Measurements from ENCODE around the gene ATP5MG. TPM values are rescaled to one million over a fixed set of nuclear protein-coding genes. Genes with fewer than 3 reads are reported as not detected.

ATP5MG gene
- polyA plus RNA-seq, 2 of the 4 experiments (the other 2 are of a cell fraction) = 337 to 438 TPM

GRCh38 chr11:118358071-118358470 is 43.3 kb upstream of the ATP5MG start:
- 92% methylated on average over 3 of the region's 3 CpGs for WGBS (ENCODE audit: missing lambda C conversion rate)

GRCh38 chr11:118359295-118359958 is 42.0 kb upstream of the ATP5MG start, which contains the start of gene UBE4A:
Gene UBE4A, plus strand, starts transcription at chr11:118359600. Its CDS starts 5,481 bp downstream, at chr11:118365081.
- ATAC-seq (peak; percentile 90 to 96), FAIRE-seq (no peak), DNase-seq (ENCODE audit: low read depth in 1 of 2, low spot score in 1 of 2) (peak; percentile 57 to 93)
- Histone ChIP-seq H3K27ac (peak within 1 kb of the TSS; percentile 70 to 86), H3K4me2 (peak within 1 kb of the TSS; percentile 99), H3K4me3 (peak within 1 kb of the TSS; percentile 87), H3K4me1 (peaks cover 5% of the 10 kb centered on the region; the same call in 1 of the 3 replicates), H3K9me3 (no peaks in the 10 kb centered on the region)
- ChIA-PET CTCF (no interaction called here), POLR2A (interaction anchor here (1.0 kb wide), 1 partner anchor 18 kb away, joined by 3 read pairs; no protein-coding TSS in a partner anchor)
- TF ChIP-seq CBX2 (IDR thresholded peaks at IDR 0.05; ENCODE audit: borderline replicate concordance, low read depth) (no peak), HOXB5 (CRISPR knock-in tag; IDR thresholded peaks at IDR 0.05) (no peak), BCL3 (IDR thresholded peaks at IDR 0.05) (peak; percentile 67; the same call in 1 of the 3 replicates), MAX (IDR thresholded peaks at IDR 0.05) (peak; percentile 80), KDM5A (IDR thresholded peaks at IDR 0.05) (no peak), CHD4 (IDR thresholded peaks at IDR 0.05; ENCODE audit: borderline replicate concordance) (peak; percentile 99), RAD21 (conservative IDR thresholded peaks at IDR 0.05 in 1 of 2, IDR thresholded peaks at IDR 0.05 in 1 of 2) (no peak), PHF8 (IDR thresholded peaks at IDR 0.05; ENCODE audit: borderline replicate concordance, low read depth) (peak; percentile 77), TP53 (CRISPR knock-in tag; IDR thresholded peaks at IDR 0.05) (no peak), EHMT2 (IDR thresholded peaks at IDR 0.05; ENCODE audit: low read depth) (no peak; the same call in 1 of the 2 replicates), NFE2L2 (conservative IDR thresholded peaks at IDR 0.05; ENCODE audit: low read length) (no peak), HDAC2 (IDR thresholded peaks at IDR 0.05) (0 out of 2 replicates have a peak, but pooled peaks have one; percentile 37), ZNF302 (CRISPR knock-in tag; IDR thresholded peaks at IDR 0.05) (no peak), ELK1 (IDR thresholded peaks at IDR 0.05; ENCODE audit: low read depth, low read length) (no peak), E2F6 (IDR thresholded peaks at IDR 0.05; ENCODE audit: borderline replicate concordance, low read depth) (no peak), ZFP36 (IDR thresholded peaks at IDR 0.05; ENCODE audit: borderline replicate concordance, partially characterized antibody) (no peak), KDM1A (IDR thresholded peaks at IDR 0.05; ENCODE audit: low read depth) (0 out of 2 replicates have a peak, but pooled peaks have one; percentile 42), EHF (CRISPR knock-in tag; IDR thresholded peaks at IDR 0.05) (no peak), JUN (IDR thresholded peaks at IDR 0.05) (peak in 1 of 2 experiments; percentile 58; a peak in 1 of 5 replicates), MAFK (IDR thresholded peaks at IDR 0.05; ENCODE audit: partially characterized antibody) (no peak), POLR2A (IDR thresholded peaks at IDR 0.05; ENCODE audit: low read length) (peak; percentile 66), FOSL2 (IDR thresholded peaks at IDR 0.05) (no peak), FOSL2 (CRISPR knock-in tag; IDR thresholded peaks at IDR 0.05) (peak; percentile 21; the same call in 1 of the 2 replicates), PBX3 (IDR thresholded peaks at IDR 0.05) (no peak), HMGXB4 (CRISPR knock-in tag; IDR thresholded peaks at IDR 0.05; ENCODE audit: borderline replicate concordance) (no peak), ZSCAN20 (CRISPR knock-in tag; IDR thresholded peaks at IDR 0.05) (no peak), SREBF2 (IDR thresholded peaks at IDR 0.05) (no peak), HOXB13 (CRISPR knock-in tag; IDR thresholded peaks at IDR 0.05; ENCODE audit: low read depth) (no peak), MYC (IDR thresholded peaks at IDR 0.05; ENCODE audit: borderline replicate concordance, low read length) (0 out of 2 replicates have a peak, but pooled peaks have one; percentile 38), ZC3H11A (IDR thresholded peaks at IDR 0.05) (no peak)
- WGBS (ENCODE audit: missing lambda C conversion rate) = 7% methylated on average over 27 of the region's 33 CpGs

More at GRCh38 chr11:118358071-118358470, 43.3 kb upstream of the ATP5MG start:
- no peak for TF ChIP-seq RCOR1 (IDR thresholded peaks at IDR 0.05; ENCODE audit: low read depth, low read length)
- no peaks in the 10 kb centered on the region for H3K9me3 ChIP-seq
- no peak overlapping the region for H3K4me2 ChIP-seq
- FAIRE-seq = no peak
- no peak for ATAC-seq
- DNase-seq (ENCODE audit: low read depth in 1 of 2, low spot score in 1 of 2) = no peak
- ChIA-PET POLR2A (no interaction called here), CTCF (interaction anchor here (2.2 kb wide), 1 partner anchor 160 kb away, joined by 9 read pairs; no protein-coding TSS in a partner anchor)
- H3K4me3 ChIP-seq = no peak overlapping the region
- peaks cover 5% of the 10 kb centered on the region; the same call in 1 of the 3 replicates for H3K4me1 ChIP-seq
- H3K27ac ChIP-seq = no peak overlapping the region

Measured in A549 (cell line).